ENCODE results near the gene PRKAG1.

DNA sequence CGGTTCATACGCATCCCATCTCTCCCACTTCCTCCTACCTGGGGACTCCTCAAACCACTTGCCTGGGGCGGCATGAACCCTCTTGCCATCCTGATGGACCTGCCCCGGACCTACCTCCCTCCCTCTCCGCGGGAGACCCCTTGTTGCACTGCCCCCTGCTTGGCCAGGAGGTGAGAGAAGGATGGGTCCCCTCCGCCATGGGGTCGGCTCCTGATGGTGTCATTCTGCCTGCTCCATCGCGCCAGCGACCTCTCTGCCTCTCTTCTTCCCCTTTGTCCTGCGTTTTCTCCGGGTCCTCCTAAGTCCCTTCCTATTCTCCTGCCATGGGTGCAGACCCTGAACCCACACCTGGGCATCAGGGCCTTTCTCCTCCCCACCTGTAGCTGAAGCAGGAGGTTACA, 36.8 kb downstream of the PRKAG1 start:
- TF ChIP-seq, protein P1, sequence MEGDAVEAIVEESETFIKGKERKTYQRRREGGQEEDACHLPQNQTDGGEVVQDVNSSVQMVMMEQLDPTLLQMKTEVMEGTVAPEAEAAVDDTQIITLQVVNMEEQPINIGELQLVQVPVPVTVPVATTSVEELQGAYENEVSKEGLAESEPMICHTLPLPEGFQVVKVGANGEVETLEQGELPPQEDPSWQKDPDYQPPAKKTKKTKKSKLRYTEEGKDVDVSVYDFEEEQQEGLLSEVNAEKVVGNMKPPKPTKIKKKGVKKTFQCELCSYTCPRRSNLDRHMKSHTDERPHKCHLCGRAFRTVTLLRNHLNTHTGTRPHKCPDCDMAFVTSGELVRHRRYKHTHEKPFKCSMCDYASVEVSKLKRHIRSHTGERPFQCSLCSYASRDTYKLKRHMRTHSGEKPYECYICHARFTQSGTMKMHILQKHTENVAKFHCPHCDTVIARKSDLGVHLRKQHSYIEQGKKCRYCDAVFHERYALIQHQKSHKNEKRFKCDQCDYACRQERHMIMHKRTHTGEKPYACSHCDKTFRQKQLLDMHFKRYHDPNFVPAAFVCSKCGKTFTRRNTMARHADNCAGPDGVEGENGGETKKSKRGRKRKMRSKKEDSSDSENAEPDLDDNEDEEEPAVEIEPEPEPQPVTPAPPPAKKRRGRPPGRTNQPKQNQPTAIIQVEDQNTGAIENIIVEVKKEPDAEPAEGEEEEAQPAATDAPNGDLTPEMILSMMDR (IDR thresholded peaks at IDR 0.05), result no peak
- no peak for TF ChIP-seq EP300 (IDR thresholded peaks at IDR 0.05)

All from gastroesophageal sphincter (tissue), 3 donors.